ENCODE results near the gene PTCD2.

PTCD2 gene

DNA sequence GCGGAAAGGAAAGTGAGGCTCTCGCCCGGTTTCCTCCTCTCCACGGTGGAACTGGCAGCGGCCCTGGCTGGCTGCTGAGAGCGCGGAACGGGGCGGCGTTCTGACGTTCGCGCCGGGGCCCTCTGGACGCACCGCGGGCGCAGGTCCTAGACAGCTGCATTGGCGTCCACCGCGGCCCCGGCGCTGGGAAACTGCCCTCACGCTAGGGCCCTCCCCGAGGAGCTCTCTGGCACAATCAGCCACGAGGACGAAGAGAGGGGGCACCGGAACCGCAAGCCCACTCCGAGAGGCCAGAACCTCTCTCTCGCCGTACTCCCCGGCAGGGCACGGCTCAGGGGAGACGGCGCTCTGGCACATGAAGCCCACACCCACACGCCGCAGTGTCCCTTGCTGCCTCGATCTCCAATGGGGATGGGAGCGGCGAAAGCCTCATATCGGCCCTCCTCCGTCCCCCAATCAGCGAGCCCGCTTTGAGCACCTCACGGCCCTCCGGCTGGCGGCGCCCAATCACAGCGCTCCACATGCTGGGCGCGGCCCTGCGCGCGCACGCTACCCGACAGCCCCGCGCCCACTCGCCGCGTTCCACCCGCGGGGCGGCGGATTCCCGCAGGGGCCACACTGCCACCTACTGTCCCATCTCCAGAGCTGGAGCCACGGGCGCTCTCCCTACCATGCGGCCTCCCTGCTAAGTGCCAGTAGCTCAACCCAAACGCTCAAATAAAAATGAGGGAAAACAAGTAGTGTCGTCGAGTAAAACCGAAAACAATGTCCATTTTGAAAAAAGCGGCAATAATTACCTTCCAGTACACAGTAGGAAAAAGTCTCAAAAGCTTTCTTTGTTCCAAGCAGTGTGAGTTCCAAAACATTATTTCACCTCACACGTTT, 12.0 kb upstream of the PTCD2 start (continued):
- TF ChIP-seq, protein P1, sequence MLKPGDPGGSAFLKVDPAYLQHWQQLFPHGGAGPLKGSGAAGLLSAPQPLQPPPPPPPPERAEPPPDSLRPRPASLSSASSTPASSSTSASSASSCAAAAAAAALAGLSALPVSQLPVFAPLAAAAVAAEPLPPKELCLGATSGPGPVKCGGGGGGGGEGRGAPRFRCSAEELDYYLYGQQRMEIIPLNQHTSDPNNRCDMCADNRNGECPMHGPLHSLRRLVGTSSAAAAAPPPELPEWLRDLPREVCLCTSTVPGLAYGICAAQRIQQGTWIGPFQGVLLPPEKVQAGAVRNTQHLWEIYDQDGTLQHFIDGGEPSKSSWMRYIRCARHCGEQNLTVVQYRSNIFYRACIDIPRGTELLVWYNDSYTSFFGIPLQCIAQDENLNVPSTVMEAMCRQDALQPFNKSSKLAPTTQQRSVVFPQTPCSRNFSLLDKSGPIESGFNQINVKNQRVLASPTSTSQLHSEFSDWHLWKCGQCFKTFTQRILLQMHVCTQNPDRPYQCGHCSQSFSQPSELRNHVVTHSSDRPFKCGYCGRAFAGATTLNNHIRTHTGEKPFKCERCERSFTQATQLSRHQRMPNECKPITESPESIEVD (tag by site-specific recombination; IDR thresholded peaks at IDR 0.05), result peak; percentile 36; the same call in 1 of the 2 replicates
- TF ChIP-seq ZNF692 (tag by site-specific recombination; IDR thresholded peaks at IDR 0.05) (peak; percentile 91), ZNF76 (tag by site-specific recombination; IDR thresholded peaks at IDR 0.05; ENCODE audit: borderline replicate concordance, low read depth) (peak; percentile 90; the same call in 1 of the 2 replicates), ZNF335 (tag by site-specific recombination; conservative IDR thresholded peaks at IDR 0.05) (peak; percentile 98), ZNF626 (tag by site-specific recombination; IDR thresholded peaks at IDR 0.05) (no peak), ZNF140 (tag by site-specific recombination; IDR thresholded peaks at IDR 0.05) (no peak), KLF1 (tag by site-specific recombination; IDR thresholded peaks at IDR 0.05) (peak; percentile 73), KLF9 (tag by site-specific recombination; IDR thresholded peaks at IDR 0.05; ENCODE audit: low read depth) (peak; percentile 81), PBX3 (CRISPR knock-in tag; IDR thresholded peaks at IDR 0.05) (peak; percentile 75; the same call in 1 of the 2 replicates), ZNF449 (tag by site-specific recombination; IDR thresholded peaks at IDR 0.05) (peak; percentile 76), ZIC2 (tag by site-specific recombination; IDR thresholded peaks at IDR 0.05) (peak; percentile 98), ZFP69B (tag by site-specific recombination; IDR thresholded peaks at IDR 0.05) (peak; percentile 77), ZNF501 (tag by site-specific recombination; IDR thresholded peaks at IDR 0.05) (peak; percentile 89), ZFP37 (tag by site-specific recombination; IDR thresholded peaks at IDR 0.05) (peak; percentile 97), ZNF121 (tag by site-specific recombination; IDR thresholded peaks at IDR 0.05) (peak; percentile 57; the same call in 1 of the 2 replicates), ZBTB7A (tag by site-specific recombination; IDR thresholded peaks at IDR 0.05; ENCODE audit: low read depth) (peak; percentile 11; the same call in 1 of the 2 replicates), ZNF398 (tag by site-specific recombination; IDR thresholded peaks at IDR 0.05) (peak; percentile 63)
- TF ChIP-seq, protein P2, sequence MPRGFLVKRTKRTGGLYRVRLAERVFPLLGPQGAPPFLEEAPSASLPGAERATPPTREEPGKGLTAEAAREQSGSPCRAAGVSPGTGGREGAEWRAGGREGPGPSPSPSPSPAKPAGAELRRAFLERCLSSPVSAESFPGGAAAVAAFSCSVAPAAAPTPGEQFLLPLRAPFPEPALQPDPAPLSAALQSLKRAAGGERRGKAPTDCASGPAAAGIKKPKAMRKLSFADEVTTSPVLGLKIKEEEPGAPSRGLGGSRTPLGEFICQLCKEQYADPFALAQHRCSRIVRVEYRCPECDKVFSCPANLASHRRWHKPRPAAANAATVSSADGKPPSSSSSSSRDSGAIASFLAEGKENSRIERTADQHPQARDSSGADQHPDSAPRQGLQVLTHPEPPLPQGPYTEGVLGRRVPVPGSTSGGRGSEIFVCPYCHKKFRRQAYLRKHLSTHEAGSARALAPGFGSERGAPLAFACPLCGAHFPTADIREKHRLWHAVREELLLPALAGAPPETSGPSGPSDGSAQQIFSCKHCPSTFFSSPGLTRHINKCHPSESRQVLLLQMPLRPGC (tag by site-specific recombination; IDR thresholded peaks at IDR 0.05), result 0 out of 2 replicates have a peak, but pooled peaks have one; percentile 13
- TF ChIP-seq, protein P3, sequence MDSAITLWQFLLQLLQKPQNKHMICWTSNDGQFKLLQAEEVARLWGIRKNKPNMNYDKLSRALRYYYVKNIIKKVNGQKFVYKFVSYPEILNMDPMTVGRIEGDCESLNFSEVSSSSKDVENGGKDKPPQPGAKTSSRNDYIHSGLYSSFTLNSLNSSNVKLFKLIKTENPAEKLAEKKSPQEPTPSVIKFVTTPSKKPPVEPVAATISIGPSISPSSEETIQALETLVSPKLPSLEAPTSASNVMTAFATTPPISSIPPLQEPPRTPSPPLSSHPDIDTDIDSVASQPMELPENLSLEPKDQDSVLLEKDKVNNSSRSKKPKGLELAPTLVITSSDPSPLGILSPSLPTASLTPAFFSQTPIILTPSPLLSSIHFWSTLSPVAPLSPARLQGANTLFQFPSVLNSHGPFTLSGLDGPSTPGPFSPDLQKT (IDR thresholded peaks at IDR 0.05; ENCODE audit: borderline replicate concordance, low read depth, low read length), result no peak
- TF ChIP-seq, protein P4, sequence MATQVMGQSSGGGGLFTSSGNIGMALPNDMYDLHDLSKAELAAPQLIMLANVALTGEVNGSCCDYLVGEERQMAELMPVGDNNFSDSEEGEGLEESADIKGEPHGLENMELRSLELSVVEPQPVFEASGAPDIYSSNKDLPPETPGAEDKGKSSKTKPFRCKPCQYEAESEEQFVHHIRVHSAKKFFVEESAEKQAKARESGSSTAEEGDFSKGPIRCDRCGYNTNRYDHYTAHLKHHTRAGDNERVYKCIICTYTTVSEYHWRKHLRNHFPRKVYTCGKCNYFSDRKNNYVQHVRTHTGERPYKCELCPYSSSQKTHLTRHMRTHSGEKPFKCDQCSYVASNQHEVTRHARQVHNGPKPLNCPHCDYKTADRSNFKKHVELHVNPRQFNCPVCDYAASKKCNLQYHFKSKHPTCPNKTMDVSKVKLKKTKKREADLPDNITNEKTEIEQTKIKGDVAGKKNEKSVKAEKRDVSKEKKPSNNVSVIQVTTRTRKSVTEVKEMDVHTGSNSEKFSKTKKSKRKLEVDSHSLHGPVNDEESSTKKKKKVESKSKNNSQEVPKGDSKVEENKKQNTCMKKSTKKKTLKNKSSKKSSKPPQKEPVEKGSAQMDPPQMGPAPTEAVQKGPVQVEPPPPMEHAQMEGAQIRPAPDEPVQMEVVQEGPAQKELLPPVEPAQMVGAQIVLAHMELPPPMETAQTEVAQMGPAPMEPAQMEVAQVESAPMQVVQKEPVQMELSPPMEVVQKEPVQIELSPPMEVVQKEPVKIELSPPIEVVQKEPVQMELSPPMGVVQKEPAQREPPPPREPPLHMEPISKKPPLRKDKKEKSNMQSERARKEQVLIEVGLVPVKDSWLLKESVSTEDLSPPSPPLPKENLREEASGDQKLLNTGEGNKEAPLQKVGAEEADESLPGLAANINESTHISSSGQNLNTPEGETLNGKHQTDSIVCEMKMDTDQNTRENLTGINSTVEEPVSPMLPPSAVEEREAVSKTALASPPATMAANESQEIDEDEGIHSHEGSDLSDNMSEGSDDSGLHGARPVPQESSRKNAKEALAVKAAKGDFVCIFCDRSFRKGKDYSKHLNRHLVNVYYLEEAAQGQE (tag by site-specific recombination; IDR thresholded peaks at IDR 0.05), result peak; percentile 45; the same call in 1 of the 2 replicates

Measured in HEK293 (cell line).